ENCODE results near the gene KIAA0319L. TPM values are rescaled to one million over a fixed set of nuclear protein-coding genes. Genes with fewer than 3 reads are reported as not detected.

The KIAA0319L gene
- total RNA-seq, 1 experiment from 2014 or later, result 46.4 TPM

GRCh38 chr1:35531368-35531767 lies 25.8 kb downstream of the KIAA0319L start:
- Histone ChIP-seq H2BK120ac (ENCODE audit: low read depth, low read length, poor library complexity, severe bottlenecking) (no peak overlapping the region), H3K27me3 (ENCODE audit: insufficient read depth, low read length) (no peaks in the 10 kb centered on the region), H3K4me1 (ENCODE audit: insufficient read depth, low read length) (peaks cover 7% of the 10 kb centered on the region), H2AK5ac (ENCODE audit: insufficient read length, low read length) (no peak overlapping the region), H2BK5ac (ENCODE audit: insufficient read length, low read length) (no peak overlapping the region), H3K23me2 (ENCODE audit: insufficient read length, low read depth, low read length, poor library complexity, severe bottlenecking) (no peaks in the 10 kb centered on the region), H4K8ac (replicated peaks; ENCODE audit: insufficient read length, low read depth, low read length) (no peak overlapping the region), H2BK12ac (ENCODE audit: insufficient read length, low read depth, low read length) (no peak overlapping the region), H2BK15ac (ENCODE audit: low read depth, low read length) (no peak overlapping the region), H2BK20ac (ENCODE audit: low read depth, low read length, poor library complexity, severe bottlenecking) (no peak overlapping the region), H3K9me3 (ENCODE audit: control insufficient read depth, low read depth, low read length) (no peaks in the 10 kb centered on the region), H3K9ac (ENCODE audit: extremely low read depth, insufficient read length, low read length) (no peak overlapping the region), H3K23ac (ENCODE audit: insufficient read length, low read depth, low read length) (no peak overlapping the region), H3T11ph (ENCODE audit: low read length) (no peak overlapping the region), H3K79me1 (ENCODE audit: insufficient read depth, low read depth, low read length, poor library complexity, severe bottlenecking) (peaks cover 6% of the 10 kb centered on the region), H4K91ac (ENCODE audit: insufficient read length, low read depth, low read length) (no peak overlapping the region), H3K27ac (ENCODE audit: insufficient read length, low read depth, low read length) (no peak overlapping the region), H4K5ac (ENCODE audit: insufficient read length, low read depth, low read length) (no peak overlapping the region), H3K79me2 (ENCODE audit: insufficient read depth, low read length) (peaks cover 2% of the 10 kb centered on the region; the same call in 1 of the 2 replicates), H3K4me2 (ENCODE audit: insufficient read depth, insufficient read length, low read length) (no peak overlapping the region), H3K14ac (ENCODE audit: insufficient read depth, low read length) (no peak overlapping the region), H3K4ac (ENCODE audit: low read depth, low read length) (no peak overlapping the region), H4K20me1 (ENCODE audit: control insufficient read depth, insufficient read depth, insufficient read length) (no peaks in the 10 kb centered on the region), H3K56ac (ENCODE audit: insufficient read length, low read depth, low read length) (no peak overlapping the region), H2AFZ (ENCODE audit: low read length) (no peak overlapping the region), H3K18ac (ENCODE audit: insufficient read length, low read depth, low read length) (no peak overlapping the region)
- H3K27ac Mint-ChIP-seq, result no peak overlapping the region
- peaks cover 33 to 38% (median 34%) of the 10 kb centered on the region in 3 experiments for H3K36me3 Mint-ChIP-seq (ENCODE audit: insufficient read depth in 1 of 3, low read depth in 3 of 3)
- peaks cover 18 to 25% of the 10 kb centered on the region in 2 experiments for H3K4me1 Mint-ChIP-seq
- H3K9me3 Mint-ChIP-seq, result peaks cover 18 to 22% of the 10 kb centered on the region in 2 experiments; a peak in 4 of 5 replicates
- TF ChIP-seq CTCF (conservative IDR thresholded peaks at IDR 0.05), result no peak
- no peak overlapping the region for H3K4me3 Mint-ChIP-seq
- H3K27me3 Mint-ChIP-seq (ENCODE audit: low read depth), result no peaks in the 10 kb centered on the region
- no peak for DNase-seq
- no CpG with 5 or more reads among the region's 6 CpGs for WGBS (ENCODE audit: extremely low coverage, insufficient read length, low lambda C conversion rate)

All from H9 (cell line).